A549 (cell line): ENCODE measurements around the gene INTS13. TPM values are rescaled to one million over a fixed set of nuclear protein-coding genes. Genes with fewer than 3 reads are reported as not detected.

Experiments used
- ATAC-seq, 2 experiments: fragments of 200-7000 bp in 1 of 2; fragments of >200 bp in 1 of 2; cut with Nextera tagmentation in 1 of 2; cut with Tn5 transposase in 1 of 2; 3 replicates each; pipeline versions ENCODE4 v1.8.0 to v1.9.1; 2018 to 2020; ENCODE audit warnings: mild to moderate bottlenecking in 1 of 2, moderate library complexity in 1 of 2
- CTCF ChIA-PET: fragments of 300-600 bp; sonication (Branson Sonifier 250); formaldehyde crosslinking; extraction: SDS; loops from one replicate; lab custom pipeline; 2021; ENCODE audit warnings: antibody characterized with exemption, inconsistent platforms; lab: Yijun Ruan, JAX
- POLR2A ChIA-PET: fragments of 350-600 bp; formaldehyde crosslinking; extraction: SDS; loops from one replicate; lab custom pipeline; 2021; ENCODE audit warnings: antibody characterized with exemption, inconsistent platforms; lab: Yijun Ruan, JAX
- DNase-seq, 2 experiments: peaks; one replicate each; pipeline versions ENCODE4 v3.0.0 to v3.0.0-alpha.2; 2011 to 2016; ENCODE audit warnings: low read depth in 1 of 2, low spot score in 1 of 2
- FAIRE-seq: peaks from 2 replicates; lab custom pipeline; 2011; peaks lifted over from hg19 to GRCh38; lab: Jason Lieb, UNC
- H3K27ac ChIP-seq, 2 experiments: fragments of >200 bp; sonication (Bioruptor Twin); formaldehyde crosslinking; 3 replicates each; pipeline ENCODE4 v1.5.1; 2016 to 2017
- H3K4me1 ChIP-seq: fragments of >200 bp; sonication (Bioruptor Twin); formaldehyde crosslinking; 3 replicates; pipeline ENCODE4 v1.6.1; 2016
- H3K4me2 ChIP-seq: fragments of >200 bp; sonication (Bioruptor Twin); formaldehyde crosslinking; 3 replicates; pipeline ENCODE4 v1.6.1; 2016
- H3K4me3 ChIP-seq: fragments of >200 bp; sonication (Bioruptor Twin); formaldehyde crosslinking; 3 replicates; pipeline ENCODE4 v1.5.1; 2016
- H3K9me3 ChIP-seq: fragments of >200 bp; sonication (Bioruptor Twin); formaldehyde crosslinking; 3 replicates; pipeline ENCODE4 v1.6.1; 2016
- BHLHE40 ChIP-seq: IDR thresholded peaks from 2 replicates; pipeline ENCODE4 v1.6.1; 2012; ENCODE audit warnings: low read depth, low read length, inconsistent platforms
- CEBPB ChIP-seq, 2 experiments: fragments of >200 bp in 1 of 2; sonication (Bioruptor Twin) in 1 of 2; formaldehyde crosslinking in 1 of 2; IDR thresholded peaks; 2 replicates each; pipeline ENCODE4 v1.6.1; 2012 to 2016
- EHF ChIP-seq: fragments of 250-450 bp; sonication (Bioruptor Pico); IDR thresholded peaks from 2 replicates; pipeline ENCODE4 v1.5.0; 2020; ENCODE audit warnings: mild to moderate bottlenecking
- FOSB ChIP-seq: fragments of 250-450 bp; sonication (Bioruptor Pico); IDR thresholded peaks from 2 replicates; pipeline ENCODE4 v1.5.0; 2020; ENCODE audit warnings: mild to moderate bottlenecking, moderate library complexity
- FOSL2 ChIP-seq, 2 experiments: fragments of 450-650 bp in 1 of 2; fragments of >200 bp in 1 of 2; sonication (Bioruptor Twin) in 1 of 2; formaldehyde crosslinking; IDR thresholded peaks; 2 replicates each; pipeline versions ENCODE4 v1.5.0 to v1.6.1; 2016 to 2020; ENCODE audit warnings: mild to moderate bottlenecking in 1 of 2, moderate library complexity in 1 of 2
- HES2 ChIP-seq: fragments of >200 bp; sonication (Bioruptor Twin); formaldehyde crosslinking; IDR thresholded peaks from 2 replicates; pipeline ENCODE4 v1.6.1; 2016
- HOXB13 ChIP-seq: fragments of 250-450 bp; sonication (Bioruptor Pico); IDR thresholded peaks from 2 replicates; pipeline ENCODE4 v1.5.0; 2020; ENCODE audit warnings: low read depth, mild to moderate bottlenecking, moderate library complexity
- JUNB ChIP-seq: fragments of >200 bp; sonication (Bioruptor Twin); formaldehyde crosslinking; IDR thresholded peaks from 2 replicates; pipeline ENCODE4 v1.6.1; 2016
- MAX ChIP-seq: IDR thresholded peaks from 2 replicates; pipeline ENCODE4 v1.6.1; 2012
- MAZ ChIP-seq: fragments of 150-350 bp; IDR thresholded peaks from 2 replicates; pipeline ENCODE4 v1.6.1; 2014; ENCODE audit warnings: antibody characterized with exemption, low read depth, low read length, borderline replicate concordance
- NR3C1 ChIP-seq: fragments of >200 bp; sonication (Bioruptor Twin); formaldehyde crosslinking; IDR thresholded peaks from 3 replicates; pipeline ENCODE4 v1.6.1; 2017
- PBX3 ChIP-seq: IDR thresholded peaks from 2 replicates; pipeline ENCODE4 v1.6.1; 2012
- RAD21 ChIP-seq, 2 experiments: fragments of >200 bp in 1 of 2; sonication (Bioruptor Twin) in 1 of 2; formaldehyde crosslinking in 1 of 2; IDR thresholded peaks in 1 of 2; conservative IDR thresholded peaks in 1 of 2; 2 replicates in 1 of 2; 3 replicates in 1 of 2; pipeline ENCODE4 v1.6.1; 2012 to 2018; ENCODE audit warnings: inconsistent platforms in 1 of 2
- SMC3 ChIP-seq: fragments of >200 bp; sonication (Bioruptor Twin); formaldehyde crosslinking; IDR thresholded peaks from 3 replicates; pipeline ENCODE4 v1.6.1; 2018; ENCODE audit warnings: inconsistent platforms
- TFCP2L1 ChIP-seq: fragments of 250-450 bp; sonication (Bioruptor Pico); IDR thresholded peaks from 2 replicates; pipeline ENCODE4 v1.5.0; 2021; ENCODE audit warnings: mild to moderate bottlenecking
- ZFP36 ChIP-seq: fragments of 450-650 bp; IDR thresholded peaks from 2 replicates; pipeline ENCODE4 v1.6.1; 2014; ENCODE audit warnings: borderline replicate concordance; ENCODE audit not compliant: partially characterized antibody
- WGBS: methylation state at CpG from one replicate; pipeline ENCODE4 v1.1.6; 2017; ENCODE audit errors: missing lambda C conversion rate; 5-methylcytosine and 5-hydroxymethylcytosine counted together
- polyA plus RNA-seq, 4 experiments: library from polyadenylated mRNA; depleted of rRNA in 3 of 4; stranded (reverse); fragments of >200 nt; fragmentation: RNase III in 1 of 4; extraction: RNeasy Plus Mini Kit Qiagen cat#74134 plus additional on column Dnase treatment in 1 of 4; gene quantifications; 2 replicates in 3 of 4; 3 replicates in 1 of 4; pipeline ENCODE4 v1.2.3, GENCODE V29; 2011 to 2017
- TF ChIP-seq, protein P1 (sequence below): fragments of >200 bp; sonication (Bioruptor Twin); formaldehyde crosslinking; IDR thresholded peaks from 3 replicates; pipeline ENCODE4 v1.5.1; 2016
- TF ChIP-seq, protein P2 (sequence below): fragments of 150-350 bp; IDR thresholded peaks from 2 replicates; pipeline ENCODE4 v1.6.1; 2014; ENCODE audit warnings: low read depth, mild to moderate bottlenecking, low read length
- TF ChIP-seq, protein P3 (sequence below): IDR thresholded peaks from 2 replicates; pipeline ENCODE4 v1.6.1; 2012; ENCODE audit warnings: low read depth, borderline replicate concordance
- TF ChIP-seq, protein P4 (sequence below): fragments of >200 bp; sonication (Bioruptor Twin); formaldehyde crosslinking; IDR thresholded peaks from 3 replicates; pipeline ENCODE4 v1.6.1; 2016

Gene INTS13
- polyA plus RNA-seq, 2 of the 4 experiments (the other 2 are of a cell fraction) = 34.9 to 71.7 TPM

DNA sequence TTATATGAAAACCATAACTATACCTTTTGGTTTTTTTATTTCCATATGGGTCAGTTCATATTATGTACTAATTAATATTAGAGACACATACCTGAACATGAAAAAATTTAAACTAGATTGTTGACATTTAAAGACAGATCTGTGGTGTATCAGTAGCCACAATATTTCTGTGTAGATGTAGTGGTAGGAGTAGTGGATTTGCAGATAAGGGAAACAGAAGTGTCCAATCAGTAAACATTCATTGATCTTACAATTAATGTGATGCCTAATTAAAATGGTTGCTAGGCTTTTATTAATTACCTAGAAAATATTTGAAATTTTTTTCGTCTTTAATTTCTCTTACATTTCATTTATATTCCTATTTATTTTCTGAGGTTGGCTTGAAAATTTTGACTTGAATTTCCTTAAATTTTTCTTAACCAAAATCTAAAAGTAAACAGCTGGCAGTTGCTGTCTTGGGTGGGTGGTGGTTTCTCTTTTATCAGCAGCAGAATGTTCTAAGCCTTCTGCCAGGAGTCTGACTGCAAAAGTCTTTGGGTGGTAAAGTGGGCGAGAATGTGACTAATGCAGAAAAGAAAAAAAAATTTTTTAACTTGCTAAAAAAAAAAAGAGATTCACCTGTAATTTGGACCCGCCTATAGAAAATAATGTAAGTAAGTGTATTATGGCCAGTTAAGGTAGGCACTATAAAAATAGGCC, 2.9 kb upstream of the INTS13 start:
- DNase-seq = no peak
- no peak for FAIRE-seq
- Histone ChIP-seq H3K4me1 (peaks cover 52% of the 10 kb centered on the region; the same call in 2 of the 3 replicates), H3K4me3 (no peak overlapping the region), H3K9me3 (no peaks in the 10 kb centered on the region), H3K27ac (no peak overlapping the region), H3K4me2 (peak overlapping the region; percentile 91)
- ChIA-PET CTCF (interaction anchor here (0.8 to 2.2 kb wide), 2 partner anchors 73 to 259 kb away, joined by 3 to 6 read pairs; partner anchors contain the start of gene TM7SF3), POLR2A (interaction anchor here (0.7 kb wide), 1 partner anchor 239 kb away, joined by 8 read pairs; no protein-coding TSS in a partner anchor)
- 84% methylated on average over 3 of the region's 3 CpGs for WGBS
- no peak for ATAC-seq
- TF ChIP-seq BHLHE40 (no peak), NR3C1 (no peak), RAD21 (conservative IDR thresholded peaks at IDR 0.05 in 1 of 2, IDR thresholded peaks at IDR 0.05 in 1 of 2) (no peak), HOXB13 (CRISPR knock-in tag) (no peak), HES2 (no peak), PBX3 (no peak), EHF (CRISPR knock-in tag) (no peak), TFCP2L1 (CRISPR knock-in tag) (no peak)
- TF ChIP-seq, protein P1, sequence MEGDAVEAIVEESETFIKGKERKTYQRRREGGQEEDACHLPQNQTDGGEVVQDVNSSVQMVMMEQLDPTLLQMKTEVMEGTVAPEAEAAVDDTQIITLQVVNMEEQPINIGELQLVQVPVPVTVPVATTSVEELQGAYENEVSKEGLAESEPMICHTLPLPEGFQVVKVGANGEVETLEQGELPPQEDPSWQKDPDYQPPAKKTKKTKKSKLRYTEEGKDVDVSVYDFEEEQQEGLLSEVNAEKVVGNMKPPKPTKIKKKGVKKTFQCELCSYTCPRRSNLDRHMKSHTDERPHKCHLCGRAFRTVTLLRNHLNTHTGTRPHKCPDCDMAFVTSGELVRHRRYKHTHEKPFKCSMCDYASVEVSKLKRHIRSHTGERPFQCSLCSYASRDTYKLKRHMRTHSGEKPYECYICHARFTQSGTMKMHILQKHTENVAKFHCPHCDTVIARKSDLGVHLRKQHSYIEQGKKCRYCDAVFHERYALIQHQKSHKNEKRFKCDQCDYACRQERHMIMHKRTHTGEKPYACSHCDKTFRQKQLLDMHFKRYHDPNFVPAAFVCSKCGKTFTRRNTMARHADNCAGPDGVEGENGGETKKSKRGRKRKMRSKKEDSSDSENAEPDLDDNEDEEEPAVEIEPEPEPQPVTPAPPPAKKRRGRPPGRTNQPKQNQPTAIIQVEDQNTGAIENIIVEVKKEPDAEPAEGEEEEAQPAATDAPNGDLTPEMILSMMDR = no peak
- TF ChIP-seq, protein P2, sequence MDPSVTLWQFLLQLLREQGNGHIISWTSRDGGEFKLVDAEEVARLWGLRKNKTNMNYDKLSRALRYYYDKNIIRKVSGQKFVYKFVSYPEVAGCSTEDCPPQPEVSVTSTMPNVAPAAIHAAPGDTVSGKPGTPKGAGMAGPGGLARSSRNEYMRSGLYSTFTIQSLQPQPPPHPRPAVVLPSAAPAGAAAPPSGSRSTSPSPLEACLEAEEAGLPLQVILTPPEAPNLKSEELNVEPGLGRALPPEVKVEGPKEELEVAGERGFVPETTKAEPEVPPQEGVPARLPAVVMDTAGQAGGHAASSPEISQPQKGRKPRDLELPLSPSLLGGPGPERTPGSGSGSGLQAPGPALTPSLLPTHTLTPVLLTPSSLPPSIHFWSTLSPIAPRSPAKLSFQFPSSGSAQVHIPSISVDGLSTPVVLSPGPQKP = no peak
- TF ChIP-seq, protein P3, sequence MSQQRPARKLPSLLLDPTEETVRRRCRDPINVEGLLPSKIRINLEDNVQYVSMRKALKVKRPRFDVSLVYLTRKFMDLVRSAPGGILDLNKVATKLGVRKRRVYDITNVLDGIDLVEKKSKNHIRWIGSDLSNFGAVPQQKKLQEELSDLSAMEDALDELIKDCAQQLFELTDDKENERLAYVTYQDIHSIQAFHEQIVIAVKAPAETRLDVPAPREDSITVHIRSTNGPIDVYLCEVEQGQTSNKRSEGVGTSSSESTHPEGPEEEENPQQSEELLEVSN = no peak

DNA sequence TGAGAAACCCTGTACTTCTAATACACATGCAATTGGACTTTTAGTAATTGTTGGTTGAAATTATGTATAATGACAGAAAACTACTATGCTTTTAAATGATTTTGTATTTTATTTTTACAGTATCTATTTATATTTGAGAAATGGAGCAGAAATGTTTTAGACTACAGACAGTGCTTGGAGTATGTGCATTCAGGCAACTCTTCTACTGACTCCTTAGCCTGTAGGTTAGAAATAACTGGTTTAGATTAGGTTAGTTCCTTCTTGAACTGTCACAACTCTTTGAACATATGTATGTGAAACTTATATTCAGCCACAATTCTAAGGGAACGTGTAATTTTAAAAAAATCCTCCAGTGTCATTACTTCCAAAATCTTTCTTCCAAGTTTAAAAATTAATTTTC, 2.2 kb upstream of the INTS13 start:
- no peak for ATAC-seq

More for the DNA sequence above, 2.2 kb upstream of the INTS13 start:
- H3K4me1 ChIP-seq = peaks cover 54% of the 10 kb centered on the region; the same call in 2 of the 3 replicates
- DNase-seq = no peak
- POLR2A ChIA-PET = no interaction called here
- no peak for TF ChIP-seq MAZ
- no peak for TF ChIP-seq JUNB
- TF ChIP-seq, protein P4, sequence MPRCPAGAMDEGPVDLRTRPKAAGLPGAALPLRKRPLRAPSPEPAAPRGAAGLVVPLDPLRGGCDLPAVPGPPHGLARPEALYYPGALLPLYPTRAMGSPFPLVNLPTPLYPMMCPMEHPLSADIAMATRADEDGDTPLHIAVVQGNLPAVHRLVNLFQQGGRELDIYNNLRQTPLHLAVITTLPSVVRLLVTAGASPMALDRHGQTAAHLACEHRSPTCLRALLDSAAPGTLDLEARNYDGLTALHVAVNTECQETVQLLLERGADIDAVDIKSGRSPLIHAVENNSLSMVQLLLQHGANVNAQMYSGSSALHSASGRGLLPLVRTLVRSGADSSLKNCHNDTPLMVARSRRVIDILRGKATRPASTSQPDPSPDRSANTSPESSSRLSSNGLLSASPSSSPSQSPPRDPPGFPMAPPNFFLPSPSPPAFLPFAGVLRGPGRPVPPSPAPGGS = no peak
- no peak for TF ChIP-seq ZFP36
- no peak for TF ChIP-seq CEBPB (IDR thresholded peaks at IDR 0.05)
- TF ChIP-seq HES2 = no peak
- TF ChIP-seq BHLHE40 = no peak
- TF ChIP-seq MAX = no peak
- TF ChIP-seq FOSB (CRISPR knock-in tag) = no peak
- TF ChIP-seq, protein P2 = no peak
- TF ChIP-seq SMC3 = no peak
- TF ChIP-seq FOSL2 (IDR thresholded peaks at IDR 0.05) = no peak
- no peak for TF ChIP-seq FOSL2 (CRISPR knock-in tag; IDR thresholded peaks at IDR 0.05)
- TF ChIP-seq, all 56 proteins: peak for 0
- WGBS = 41% methylated on average over 1 of the region's 1 CpG
- H3K9me3 ChIP-seq = no peaks in the 10 kb centered on the region
- H3K4me3 ChIP-seq = peak overlapping the region; percentile 94
- CTCF ChIA-PET = no interaction called here
- no peak for FAIRE-seq
- no peak overlapping the region for H3K27ac ChIP-seq
- H3K4me2 ChIP-seq = peak overlapping the region; percentile 91
